HG03469 (cell line): ENCODE results near the gene LRRK2.
"Not testable (repeated sequence)": the region's sequence is repeated elsewhere in the genome, so short reads cannot be mapped to it uniquely, and the experiment has no call there.

Experiments
- ATAC-seq: cut with Tn5 transposase; IDR thresholded peaks from one replicate; pipeline ENCODE4 v1.9.1; 2021; ENCODE audit warnings: mild to moderate bottlenecking, moderate library complexity, moderate number of reproducible peaks; ENCODE audit not compliant: unreplicated experiment

LRRK2 gene

GRCh38 chr12:40387279-40387678 is 162.5 kb downstream of the LRRK2 start:
- not testable (repeated sequence) for ATAC-seq

- ATAC-seq, result no peak
Measured at GRCh38 chr12:40390980-40391379, 166.2 kb downstream of the LRRK2 start.

GRCh38 chr12:40393026-40393425 is 168.2 kb downstream of the LRRK2 start:
- ATAC-seq, result no peak

GRCh38 chr12:40399656-40400055 is 174.9 kb downstream of the LRRK2 start:
- no peak for ATAC-seq

- ATAC-seq, result no peak
Measured at GRCh38 chr12:40405419-40405818, 180.6 kb downstream of the LRRK2 start.
